ENCODE measurements around the gene GSN.
"Not testable (repeated sequence)": the region's sequence is repeated elsewhere in the genome, so short reads cannot be mapped to it uniquely, and the experiment has no call there.

Gene GSN

DNA sequence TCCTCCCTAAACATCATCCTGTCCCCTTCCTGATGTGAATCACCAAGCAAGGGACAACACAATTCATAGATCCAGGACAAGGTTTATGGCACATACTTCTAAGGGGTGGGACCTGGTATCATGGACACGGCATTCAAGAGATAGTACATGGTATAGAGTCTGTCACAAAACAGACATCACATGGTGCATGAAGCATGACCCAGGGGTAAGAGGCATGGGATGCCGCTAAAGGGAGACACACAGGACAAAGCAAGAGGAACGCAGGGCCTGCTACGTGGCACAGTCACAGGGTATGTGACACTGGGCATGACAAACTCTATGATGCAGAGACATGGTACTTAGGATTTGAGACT, 20.7 kb downstream of the GSN start:
- DNase-seq (ENCODE audit: low read depth) = no peak

DNA sequence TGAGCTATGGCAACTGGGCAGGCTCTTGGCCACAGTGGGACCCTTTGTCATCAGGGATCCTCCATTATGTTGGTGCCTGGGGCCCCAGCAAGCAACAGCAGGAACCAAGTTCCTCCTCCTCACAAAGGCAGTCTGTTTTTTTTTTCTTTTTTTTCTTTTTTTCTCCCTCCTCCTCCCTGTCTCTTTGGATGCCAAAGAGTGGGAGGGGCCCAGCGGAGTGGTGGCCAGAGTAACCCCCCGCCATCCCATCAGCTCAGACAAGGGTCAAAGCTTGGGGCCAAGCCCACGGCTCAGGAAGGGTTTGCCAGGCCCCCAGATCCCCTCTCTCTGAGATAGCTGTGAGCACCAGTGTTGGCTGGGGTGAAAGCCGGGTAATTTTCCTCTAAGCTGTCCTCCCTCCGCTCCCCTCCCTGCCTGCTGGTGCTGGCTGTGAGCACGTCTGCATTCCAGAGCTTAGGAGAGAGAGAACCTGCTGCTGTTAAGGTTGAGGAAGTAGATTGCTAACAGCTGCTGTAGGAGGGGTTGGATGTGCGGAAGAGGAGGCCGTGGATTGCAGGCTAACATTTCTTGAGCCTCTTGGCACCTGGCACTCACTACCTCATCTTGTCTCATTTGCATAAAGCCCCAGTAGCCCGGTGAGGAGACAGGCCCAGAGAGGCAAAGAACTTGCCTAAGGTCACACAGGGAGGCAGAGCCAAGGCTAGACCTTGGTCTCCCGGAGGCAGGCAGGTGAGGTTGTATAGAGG, 21.2 kb downstream of the GSN start:
- no peak for DNase-seq (ENCODE audit: low read depth)

DNA sequence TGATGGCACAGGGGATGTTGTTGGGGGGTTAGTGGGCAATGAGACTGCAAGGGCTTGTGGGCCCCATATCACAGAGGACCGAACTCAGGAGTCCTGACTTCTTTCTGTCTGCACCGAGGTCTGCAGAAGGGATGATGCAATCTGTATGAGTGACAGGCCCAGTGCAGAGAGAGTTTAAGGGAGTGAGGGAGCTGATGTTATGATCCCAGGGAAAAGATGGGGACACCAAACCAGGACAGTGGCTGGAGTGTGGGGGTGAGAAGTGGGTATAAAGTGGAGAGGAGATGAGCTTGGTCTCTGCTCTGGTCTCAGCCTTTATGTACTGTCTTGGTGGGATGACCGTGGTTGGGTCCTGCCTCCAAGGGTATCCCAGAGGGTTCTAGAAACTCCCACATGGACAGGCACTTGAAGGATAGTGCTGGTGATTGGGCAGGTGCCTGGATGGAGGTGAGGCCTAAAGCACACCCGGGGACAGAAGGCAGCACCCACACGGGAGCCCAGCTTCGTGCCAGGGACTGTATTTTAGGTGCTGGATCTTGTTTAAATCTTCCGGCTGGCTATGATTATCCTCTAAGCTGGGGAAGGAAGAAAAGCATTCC, 21.9 kb downstream of the GSN start:
- no peak for DNase-seq (ENCODE audit: low read depth)

- DNase-seq (ENCODE audit: low read depth) = not testable (repeated sequence)
These were observed 23.6 kb downstream of the GSN start for GRCh38 chr9:121291536-121291935.

DNA sequence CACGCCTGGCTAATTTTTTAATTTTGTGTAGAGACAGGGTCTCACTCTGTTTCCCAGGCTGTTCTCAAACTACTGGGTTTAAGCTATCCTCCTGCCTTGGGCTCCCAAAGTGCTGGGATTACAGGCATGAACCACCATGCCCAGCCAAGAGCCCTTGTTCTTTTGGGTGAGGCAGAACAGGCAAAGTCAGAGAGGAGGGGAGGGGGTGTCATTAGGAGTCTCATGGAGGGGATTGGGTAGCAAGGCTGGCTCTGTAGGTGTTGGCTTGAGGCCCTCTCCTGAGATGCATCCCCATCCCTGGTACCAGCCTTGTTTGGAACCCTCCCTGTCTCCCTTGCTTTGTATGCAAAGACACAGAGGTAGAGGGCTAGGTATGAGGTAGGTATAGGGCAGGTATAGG, 24.1 kb downstream of the GSN start:
- DNase-seq (ENCODE audit: low read depth) = no peak

- DNase-seq (ENCODE audit: low read depth) = no peak
These were observed 24.9 kb downstream of the GSN start for GRCh38 chr9:121292801-121293241.

- DNase-seq (ENCODE audit: low read depth) = no peak
These were observed 26.3 kb downstream of the GSN start for GRCh38 chr9:121294151-121294743.

GRCh38 chr9:121294866-121295661, 27.1 kb downstream of the GSN start:
- DNase-seq (ENCODE audit: low read depth) = no peak

GRCh38 chr9:121295662-121296191, 27.8 kb downstream of the GSN start:
- no peak for DNase-seq (ENCODE audit: low read depth)

DNA sequence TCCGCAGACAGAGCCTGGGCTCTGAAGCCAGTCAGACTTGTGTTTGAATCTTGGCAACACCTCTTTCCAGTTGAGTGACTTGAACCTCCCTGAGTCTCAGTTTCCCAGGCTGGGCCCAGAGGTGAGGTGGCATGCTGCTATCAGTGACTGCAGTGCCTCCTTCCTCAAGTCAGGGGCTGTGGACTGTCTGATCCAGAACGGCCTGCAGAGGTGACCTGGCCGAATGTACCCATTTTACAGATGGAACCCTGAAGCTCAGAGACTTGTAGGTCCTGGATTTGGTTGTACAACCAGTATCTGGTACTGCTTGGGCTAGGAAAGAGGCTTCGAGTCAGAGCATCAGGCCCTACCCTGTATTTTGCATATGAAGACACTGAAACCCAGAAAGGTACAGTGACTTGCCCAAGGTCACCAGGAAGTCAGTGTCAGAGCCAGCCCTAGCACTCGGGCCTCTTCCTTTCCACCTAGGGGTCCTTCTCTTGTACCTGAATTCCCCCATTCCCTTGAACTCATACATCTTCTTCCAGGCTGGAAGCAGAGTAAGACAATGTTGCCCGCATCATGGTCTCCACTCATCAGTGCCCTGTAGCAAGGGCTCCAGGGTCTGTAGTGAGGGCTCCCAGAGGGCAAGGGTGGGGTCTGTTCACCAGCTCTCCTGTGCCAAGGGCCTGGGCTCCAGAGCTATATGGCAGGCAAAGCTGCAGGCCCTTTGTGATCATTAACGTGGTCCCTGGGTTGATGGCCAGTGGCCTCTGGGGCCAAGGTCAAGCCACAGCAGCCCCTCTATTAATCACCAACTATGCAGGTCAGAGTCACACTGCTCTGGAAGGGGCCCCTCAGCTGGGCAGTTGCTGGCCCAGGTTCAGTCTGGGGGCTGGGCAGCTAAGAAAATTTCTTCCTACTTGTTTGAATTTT, 28.5 kb downstream of the GSN start:
- no peak for DNase-seq (ENCODE audit: low read depth)

DNA sequence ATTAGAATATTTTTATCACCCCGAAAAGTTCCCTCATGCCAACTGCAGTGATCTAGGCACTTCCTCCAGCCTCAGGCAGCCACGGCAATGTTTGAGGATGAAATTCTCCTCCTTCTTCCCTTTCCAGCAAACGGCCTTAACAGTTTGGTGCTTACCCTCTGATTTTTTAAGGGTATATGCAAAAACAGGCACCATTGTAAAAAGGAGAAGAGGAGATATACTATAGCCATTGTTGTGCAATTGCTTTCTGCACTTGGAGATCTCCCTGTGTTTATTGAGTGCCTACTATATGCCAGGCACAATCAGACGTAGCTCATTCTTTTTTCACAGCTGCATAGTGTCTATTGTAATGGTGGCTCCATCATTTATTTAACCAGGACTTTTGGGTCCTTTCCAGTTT, 29.4 kb downstream of the GSN start:
- DNase-seq (ENCODE audit: low read depth) = no peak

DNA sequence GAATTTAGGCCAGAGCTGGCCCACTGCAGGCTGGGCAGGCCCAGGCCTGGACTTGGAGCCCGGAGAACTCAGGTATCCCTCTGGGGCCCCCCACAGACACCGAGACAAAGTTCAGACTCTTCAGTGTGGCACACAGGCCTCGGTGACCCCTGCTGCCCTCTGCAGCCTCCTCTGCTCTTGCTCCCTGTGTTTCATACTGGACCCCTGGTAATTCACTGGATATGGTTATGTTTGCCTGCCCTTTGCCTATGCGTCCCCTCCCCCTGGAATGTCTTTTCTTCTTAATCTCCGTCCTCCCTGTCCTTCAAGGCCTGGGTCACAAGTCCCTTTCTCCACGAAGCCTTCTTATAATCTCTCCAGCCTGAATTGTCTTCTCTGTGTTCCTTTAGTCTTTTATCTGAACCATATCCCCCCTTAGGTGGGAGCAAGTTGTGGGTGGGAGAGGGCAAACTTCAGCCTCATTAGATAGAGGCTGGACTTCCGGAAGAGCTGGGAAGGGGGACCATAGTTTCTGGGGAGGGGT, 30.1 kb downstream of the GSN start:
- no peak for DNase-seq (ENCODE audit: low read depth)

GRCh38 chr9:121298689-121299466, 30.9 kb downstream of the GSN start:
- no peak for DNase-seq (ENCODE audit: low read depth)

GRCh38 chr9:121299467-121300282, 31.7 kb downstream of the GSN start:
- no peak for DNase-seq (ENCODE audit: low read depth)

DNA sequence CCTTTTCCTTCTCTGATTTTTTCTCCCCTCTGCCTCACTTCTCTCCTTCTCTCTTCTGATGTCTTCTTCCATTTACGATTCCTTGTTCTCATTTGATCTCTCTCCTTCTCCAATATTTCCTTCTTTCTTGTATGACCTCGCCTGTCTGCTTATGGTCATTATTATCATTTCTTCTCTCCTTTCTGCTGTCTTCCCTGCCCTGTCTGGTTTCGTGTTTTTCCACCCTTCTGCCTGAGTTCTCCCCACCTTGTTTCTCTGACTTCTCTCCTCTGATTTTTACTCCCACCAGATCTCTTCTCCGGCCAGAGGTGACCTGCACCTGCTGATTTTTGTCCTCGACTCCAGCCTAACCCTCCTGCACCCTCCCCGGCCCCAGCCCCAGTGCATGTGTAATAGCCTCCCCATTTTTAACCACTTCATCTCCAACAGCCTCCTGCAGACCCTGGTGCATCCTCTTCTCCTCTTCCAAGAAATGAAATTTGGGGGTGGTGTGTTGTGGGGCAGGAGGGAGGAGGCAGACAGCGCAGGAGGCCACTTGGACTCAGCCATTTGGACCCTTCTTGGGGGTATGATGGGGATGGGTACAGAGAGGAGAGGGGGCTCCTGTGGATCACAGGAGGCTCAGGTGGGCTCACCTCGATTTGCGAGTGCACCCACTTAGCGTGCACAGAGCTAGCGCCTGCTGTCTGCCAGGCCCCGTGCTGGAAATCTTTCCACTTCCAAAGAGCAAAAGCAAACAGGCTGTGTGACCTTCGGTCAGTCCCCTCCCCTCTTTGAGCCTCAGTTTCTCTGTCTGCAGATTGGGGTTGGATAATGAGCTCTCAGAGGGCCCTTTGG, 32.5 kb downstream of the GSN start:
- no peak for DNase-seq (ENCODE audit: low read depth)

GRCh38 chr9:121301881-121302286, 33.9 kb downstream of the GSN start:
- no peak for DNase-seq (ENCODE audit: low read depth)

DNA sequence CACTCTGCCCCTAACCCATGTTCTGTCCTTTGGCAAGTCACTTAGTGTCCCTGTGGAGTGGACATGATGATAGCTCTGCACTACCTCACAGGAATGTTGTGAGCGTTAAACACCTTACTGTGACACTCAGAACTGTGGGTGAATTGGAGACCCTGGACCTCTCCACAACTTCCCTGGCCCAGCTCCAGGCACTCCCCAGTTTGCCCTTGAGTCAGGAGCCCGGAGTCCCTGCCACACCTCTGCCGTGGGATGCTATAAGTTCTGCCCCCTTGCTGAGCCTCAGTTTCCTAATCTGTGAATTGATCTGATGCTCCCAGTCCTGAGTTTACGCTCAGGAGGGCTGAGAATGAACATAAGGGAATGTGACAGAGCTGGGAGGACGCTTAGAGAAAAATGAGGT, 34.4 kb downstream of the GSN start:
- no peak for DNase-seq (ENCODE audit: low read depth)

GRCh38 chr9:121302786-121303185, 34.8 kb downstream of the GSN start:
- no peak for DNase-seq (ENCODE audit: low read depth)

Measured in activated T-cell treated with anti-CD3 and anti-CD28 coated beads for 24 hours (primary cell).